Measurements from ENCODE around the gene CYB5D1.

The CYB5D1 gene

GRCh38 chr17:7834542-7834956 is 23.3 kb upstream of the CYB5D1 start:
- FAIRE-seq: no peak

DNA sequence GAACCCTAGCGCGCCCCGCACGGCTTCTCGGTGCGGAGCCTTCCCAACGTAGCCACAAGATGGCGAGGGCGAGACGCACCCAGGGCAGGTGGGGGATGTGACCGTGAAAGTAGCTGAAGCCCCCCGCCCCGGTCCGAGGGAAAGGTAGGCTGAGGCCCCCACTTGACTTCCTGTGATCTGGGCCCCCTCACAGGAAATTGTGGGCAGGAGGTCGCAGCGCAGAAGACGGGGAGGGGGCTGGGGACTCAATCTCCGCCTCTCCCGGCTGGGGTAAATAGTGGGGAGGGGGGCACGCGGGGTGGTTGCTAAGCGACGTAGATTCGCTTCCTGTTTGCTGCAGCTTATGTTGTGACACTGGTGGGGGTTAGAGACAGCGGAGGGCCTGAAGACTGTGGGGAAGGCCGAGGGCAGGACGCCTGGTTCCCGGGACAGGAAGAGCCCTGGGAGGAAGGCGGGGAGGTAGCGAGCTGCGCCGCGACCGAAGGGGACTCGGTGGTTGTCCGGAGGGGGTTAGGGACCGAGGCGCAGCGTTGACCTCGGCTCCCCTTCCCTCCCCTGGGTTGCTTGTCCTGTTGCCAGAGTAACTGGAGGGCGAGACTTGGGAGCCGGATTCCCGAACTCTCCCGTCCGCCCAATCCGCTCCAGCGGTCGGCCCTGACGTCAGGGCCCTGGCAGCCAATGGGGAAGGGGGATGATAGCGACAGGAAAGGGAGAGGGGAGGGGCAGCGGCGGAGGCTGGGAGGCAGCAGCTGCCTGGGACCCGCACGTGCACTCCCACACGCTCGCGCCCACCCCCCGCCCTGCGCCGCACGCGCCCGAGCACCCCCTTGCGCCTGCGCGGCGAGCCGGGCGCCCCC is 22.6 kb upstream of the CYB5D1 start:
- peak; percentile 97 for FAIRE-seq

DNA sequence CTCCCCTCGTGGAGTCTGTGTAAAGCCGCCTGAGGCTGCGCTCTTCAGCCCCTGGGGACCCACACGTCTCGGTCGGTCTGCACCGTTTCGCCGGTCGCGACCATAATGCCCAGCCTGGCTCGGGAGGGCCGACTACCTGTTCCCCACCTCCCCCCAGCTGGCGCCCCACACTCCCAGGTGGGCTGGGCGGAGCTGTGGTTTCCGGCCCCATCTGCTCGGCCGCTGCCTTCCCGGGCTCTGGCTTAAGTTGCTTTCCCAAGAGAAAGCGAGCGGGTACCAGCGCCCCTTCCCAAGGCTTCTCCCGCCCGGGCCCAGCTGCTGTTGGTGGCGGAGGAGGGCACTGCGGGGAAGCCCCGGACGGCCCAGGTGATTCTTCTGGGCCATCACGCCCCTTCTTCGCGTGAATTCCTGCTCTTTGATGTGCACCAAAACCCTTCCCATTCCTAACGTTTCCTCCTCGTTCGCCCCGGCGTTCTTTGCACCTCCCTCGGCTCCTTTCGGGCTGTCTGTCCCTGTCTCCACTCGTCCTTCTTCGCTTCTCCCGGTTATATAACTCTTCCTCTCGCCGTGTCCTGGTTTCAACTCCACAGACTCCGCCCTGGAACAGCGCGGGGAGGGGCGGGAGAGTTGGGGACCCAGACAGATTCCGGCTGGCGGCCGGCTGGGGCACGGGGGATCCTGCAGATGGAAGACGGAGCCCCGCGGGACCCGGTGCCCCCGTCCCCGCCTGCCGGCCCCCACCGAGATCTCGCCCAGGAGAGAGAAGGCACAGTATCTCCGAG is 21.8 kb upstream of the CYB5D1 start:
- no peak for FAIRE-seq

DNA sequence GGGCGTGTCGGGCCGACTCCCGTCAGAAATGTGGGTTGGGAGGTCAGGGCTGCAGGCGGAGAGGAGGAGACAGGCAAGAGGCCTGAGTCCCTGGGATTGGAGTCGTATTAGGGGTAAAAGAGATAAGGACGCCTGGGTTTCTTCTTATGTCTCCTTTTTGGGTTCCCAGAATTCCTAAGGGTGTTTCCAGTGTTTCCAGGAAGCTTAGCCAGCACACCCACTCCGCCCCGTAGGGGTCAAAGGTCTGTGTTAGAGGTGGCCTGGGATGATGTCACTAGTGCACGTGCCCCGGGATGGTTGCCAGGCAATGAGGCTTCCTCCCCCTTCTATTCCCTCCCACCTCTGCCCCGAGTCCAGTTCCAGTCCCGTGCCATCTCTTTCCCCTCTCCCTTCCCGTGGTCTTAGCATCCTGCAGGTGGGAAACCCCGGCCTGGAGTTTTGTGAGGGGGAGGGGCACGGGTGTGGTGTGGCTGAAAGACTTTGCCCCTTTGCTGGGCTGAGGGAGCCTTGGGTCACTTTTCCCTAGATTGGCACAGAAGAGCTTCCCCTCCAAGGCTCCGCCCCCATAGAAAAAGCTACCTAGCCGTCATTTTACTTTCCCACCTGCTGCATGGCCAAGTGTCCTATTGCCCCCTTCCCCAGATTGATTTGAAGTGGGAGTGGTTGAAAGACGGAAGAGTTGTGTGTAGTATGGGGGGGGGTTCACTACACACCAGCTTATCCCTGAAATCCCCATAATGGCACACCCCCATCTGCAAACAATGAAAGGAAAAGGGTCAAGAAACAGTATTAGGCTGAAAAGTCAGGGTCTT is 21.0 kb upstream of the CYB5D1 start:
- FAIRE-seq: peak; percentile 97

DNA sequence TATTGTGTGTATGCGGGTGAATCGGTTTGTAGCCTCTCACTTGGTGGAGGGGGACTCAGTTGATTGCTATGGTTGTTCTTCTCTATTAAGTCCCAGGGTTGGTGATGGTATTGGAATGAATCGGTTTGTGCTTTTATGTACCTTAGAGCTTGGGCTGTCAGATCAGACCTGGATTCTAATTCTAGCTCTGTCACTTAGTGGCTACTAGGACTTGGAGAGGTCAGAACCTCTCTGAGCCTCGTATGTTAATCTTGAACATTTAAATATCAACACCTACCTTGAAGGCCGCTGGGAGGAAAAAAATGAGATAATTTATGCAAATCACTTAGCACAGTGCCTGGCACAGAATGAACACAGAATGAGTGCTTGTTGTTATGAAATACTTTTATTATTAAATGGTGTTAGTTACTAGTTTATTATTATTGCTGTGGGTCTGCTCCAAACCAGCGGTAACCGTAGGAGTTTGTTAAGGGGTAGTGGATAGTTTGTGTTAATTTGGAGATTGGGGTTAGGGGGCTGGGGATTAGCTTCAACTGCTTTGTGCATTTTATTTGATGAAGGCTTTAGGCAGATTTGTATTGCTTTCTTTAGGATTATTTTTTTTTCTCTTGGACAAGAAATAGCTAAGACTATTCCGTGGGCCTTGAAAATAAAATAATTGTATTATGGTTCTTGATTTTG is 20.3 kb upstream of the CYB5D1 start:
- no peak for FAIRE-seq

DNA sequence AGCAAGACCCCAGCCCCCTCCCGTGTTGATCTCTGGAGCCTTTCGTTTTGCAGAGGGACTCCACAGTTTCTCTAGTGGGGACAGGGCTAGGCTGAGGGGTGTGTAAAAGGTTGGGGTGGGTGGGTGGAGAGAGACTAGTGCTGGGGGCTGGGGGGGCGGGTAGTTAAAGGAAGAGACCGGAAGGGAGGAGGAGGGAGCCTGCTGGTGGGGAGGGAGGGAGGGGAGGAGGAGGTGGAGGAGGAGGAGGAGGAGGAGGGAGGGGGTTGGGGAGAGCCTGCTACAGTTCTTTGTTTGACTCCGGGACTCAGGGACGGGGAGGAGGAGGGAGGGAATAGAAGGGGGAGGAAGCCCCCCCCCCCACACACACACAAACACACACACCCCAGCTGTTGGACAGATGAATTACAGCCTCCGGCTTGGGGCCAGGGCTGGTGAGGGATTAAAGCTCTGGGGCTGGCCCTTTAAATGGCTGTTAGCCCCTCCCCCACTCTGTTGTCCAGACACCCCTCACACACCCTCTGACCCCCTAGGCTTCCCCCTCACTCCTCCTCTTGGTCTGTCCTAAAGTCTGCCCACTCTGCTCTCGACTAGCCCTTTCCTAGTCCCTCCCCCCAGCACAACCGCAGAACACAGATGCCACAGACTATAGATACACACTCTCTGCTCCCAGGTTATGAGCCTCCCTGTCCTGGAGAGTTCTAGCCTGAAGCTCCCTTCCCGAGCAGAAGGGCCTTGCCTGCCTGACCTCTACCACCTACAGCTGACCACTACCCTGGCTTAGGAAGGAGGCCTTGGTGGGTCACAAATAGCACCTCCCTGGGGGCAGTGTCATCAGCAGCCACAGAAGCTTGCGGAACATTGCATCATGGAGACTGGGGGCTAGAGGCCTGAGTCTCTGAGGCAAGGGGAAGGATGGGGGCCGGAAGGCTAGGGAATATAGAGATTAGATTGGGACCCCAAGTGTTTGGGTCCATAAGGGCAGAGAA is 19.4 kb upstream of the CYB5D1 start:
- no peak for FAIRE-seq

GRCh38 chr17:7839190-7839875 is 18.5 kb upstream of the CYB5D1 start:
- FAIRE-seq: no peak

DNA sequence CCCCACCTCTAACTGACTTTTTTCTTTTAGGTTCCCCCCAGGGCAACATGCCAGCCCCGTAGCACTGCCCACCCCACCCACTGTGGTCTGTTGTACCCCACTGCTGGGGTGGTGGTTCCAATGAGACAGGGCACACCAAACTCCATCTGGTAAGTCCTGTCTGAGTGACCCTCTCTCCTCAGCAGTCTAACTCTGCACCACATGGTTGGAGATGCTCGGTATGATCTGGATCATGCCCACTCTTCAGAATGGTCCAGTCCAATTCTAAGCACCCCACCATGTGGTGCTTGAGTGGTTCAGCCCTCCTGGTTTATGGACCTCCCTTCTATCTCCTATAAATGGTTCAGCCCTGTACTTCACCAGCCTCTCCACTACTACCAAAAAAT is 17.9 kb upstream of the CYB5D1 start:
- FAIRE-seq: peak; percentile 95

GRCh38 chr17:7840441-7840840 is 17.4 kb upstream of the CYB5D1 start:
- FAIRE-seq: no peak

- FAIRE-seq: no peak
Observed at GRCh38 chr17:7840875-7841274, 16.9 kb upstream of the CYB5D1 start.

DNA sequence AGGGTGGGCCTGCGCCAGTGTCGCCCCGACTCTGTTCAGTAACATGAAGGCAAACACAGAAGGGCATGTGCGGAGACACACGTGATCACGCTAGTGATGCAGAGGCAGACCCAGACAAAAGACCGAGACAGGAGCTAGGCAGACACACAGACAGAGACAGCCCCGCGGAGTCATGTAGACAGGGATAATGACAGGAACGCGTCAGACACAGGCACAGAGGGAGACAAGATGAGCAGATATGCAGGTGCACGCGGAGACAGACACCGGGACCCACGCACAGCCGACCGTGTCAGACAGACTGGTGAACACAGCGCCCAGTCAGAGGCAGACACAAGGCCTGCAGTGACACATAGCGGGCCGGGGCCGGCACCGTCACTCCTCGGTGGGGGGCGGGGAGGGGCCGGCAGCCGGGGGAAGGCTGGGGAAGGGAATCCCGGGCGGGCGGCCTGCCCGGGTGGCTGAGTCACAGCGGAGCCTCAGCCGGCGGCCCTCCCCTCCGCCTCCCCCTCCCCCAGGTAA is 16.3 kb upstream of the CYB5D1 start:
- FAIRE-seq: no peak

DNA sequence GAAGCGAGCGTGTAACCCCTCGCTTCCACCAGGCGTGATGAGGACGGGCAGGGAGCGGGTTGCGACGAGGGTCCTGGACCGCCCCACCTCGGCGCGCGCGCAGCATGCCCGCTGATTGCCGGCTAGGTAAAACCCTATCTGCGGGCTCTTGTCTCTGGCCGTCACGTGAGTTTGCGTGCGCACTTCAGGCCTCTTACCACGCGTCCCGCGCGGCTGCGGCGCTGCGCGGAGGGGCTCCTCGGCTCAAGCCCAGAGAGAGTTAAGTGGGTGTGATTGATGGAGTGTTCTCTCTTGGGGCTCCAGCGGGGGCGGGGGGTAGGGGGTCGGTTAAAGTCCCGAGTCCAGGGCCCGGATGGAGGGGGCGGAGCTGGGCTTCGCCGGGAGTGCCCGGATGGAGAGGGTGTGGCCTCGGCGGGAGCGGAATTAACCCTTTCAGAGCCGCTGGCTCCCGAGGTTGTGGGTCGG is 15.9 kb upstream of the CYB5D1 start:
- FAIRE-seq: peak; percentile 90

GRCh38 chr17:7842380-7843256 is 15.2 kb upstream of the CYB5D1 start:
- no peak for FAIRE-seq

GRCh38 chr17:7843257-7843535 is 14.6 kb upstream of the CYB5D1 start:
- no peak for FAIRE-seq

DNA sequence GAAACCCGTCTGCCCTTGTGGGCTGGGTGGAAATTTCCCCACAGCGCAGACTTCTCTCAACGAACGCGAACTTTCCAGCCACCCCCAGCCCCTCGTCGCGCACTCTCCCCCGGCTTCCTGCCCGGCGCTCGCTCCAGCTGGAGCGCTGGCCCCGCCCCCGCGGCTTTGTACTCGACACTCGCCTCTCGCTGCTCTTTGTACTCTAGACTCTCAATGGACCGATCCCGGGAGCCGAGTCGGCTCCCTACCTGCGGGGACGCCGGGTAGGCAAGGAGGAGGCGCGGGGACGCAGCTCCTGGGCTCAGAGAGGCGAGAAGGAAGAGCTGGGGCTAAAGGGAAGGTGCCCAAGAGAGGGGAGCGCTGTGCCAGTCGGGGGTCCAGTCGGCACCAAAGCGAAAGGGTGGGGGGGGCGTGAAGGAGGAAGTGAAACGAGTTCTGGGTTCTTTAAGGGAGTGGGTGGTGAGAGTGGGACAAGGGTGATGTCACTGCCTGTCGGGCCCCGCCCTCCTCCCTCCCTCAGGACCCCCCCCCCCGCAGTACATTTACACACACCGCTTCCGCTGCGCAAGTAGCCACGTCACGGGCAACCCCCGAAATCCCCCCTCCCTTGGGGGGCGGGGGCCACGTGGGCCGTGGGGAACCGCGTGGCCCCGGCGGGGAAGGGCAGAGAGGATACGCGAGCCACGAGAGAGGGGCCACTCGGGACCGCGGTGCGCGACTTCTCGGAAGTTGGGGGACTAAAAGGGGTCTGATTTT is 14.1 kb upstream of the CYB5D1 start:
- FAIRE-seq: no peak

GRCh38 chr17:7844292-7845154 is 13.3 kb upstream of the CYB5D1 start:
- peak; percentile 98 for FAIRE-seq

DNA sequence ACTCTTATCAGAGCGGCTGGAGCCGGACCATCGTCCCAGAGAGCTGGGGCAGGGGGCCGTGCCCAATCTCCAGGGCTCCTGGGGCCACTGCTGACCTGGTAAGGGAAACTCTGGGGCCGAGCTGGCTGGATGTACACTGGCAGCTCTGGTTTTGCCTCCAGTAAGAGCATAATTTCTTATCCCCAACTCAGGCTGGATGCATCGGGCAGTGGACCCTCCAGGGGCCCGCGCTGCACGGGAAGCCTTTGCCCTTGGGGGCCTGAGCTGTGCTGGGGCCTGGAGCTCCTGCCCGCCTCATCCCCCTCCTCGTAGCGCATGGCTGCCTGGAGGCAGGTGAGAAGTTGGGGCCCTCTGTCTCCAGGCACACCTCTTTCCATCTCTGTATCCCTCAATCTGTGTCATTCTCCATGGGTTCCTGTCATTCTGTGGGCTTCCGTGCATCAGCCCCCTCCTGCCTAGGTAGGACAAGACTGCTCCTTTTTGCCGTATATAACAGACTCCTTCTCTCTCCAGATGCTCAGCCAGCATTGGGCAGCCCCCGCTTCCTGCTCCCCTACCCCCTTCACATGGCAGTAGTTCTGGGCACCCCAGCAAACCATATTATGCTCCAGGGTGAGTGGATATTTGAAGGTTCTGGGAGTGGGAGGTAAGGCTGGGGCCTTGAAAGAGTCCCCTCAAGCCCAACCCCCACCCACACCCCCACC is 12.3 kb upstream of the CYB5D1 start:
- no peak for FAIRE-seq
